Common myeloid progenitor, CD34-positive (primary cell): ENCODE results near the gene ALDH5A1.
"Not testable (repeated sequence)": the region's sequence is repeated elsewhere in the genome, so short reads cannot be mapped to it uniquely, and the experiment has no call there.

Experiments
- CTCF ChIA-PET: fragments of 350-600 bp; sonication (Branson Sonifier 250); formaldehyde crosslinking; loops from one replicate; lab custom pipeline; 2021; ENCODE audit warnings: antibody characterized with exemption; lab: Charles Lee
- POLR2A ChIA-PET: fragments of 350-600 bp; sonication (Branson Sonifier 250); formaldehyde crosslinking; loops from one replicate; lab custom pipeline; 2021; ENCODE audit warnings: antibody characterized with exemption; lab: Charles Lee
- DNase-seq, 3 donors: peaks; one replicate each; pipeline versions ENCODE4 v3.0.0 to v3.0.0-alpha.2; 2013
- H3K27ac ChIP-seq, 2 experiments: 1 replicate in 1 of 2; 2 replicates in 1 of 2; pipeline ENCODE4 v1.7.0; 2013; ENCODE audit warnings: inconsistent platforms in 2 of 2, low read length in 2 of 2, mild to moderate bottlenecking in 2 of 2, low read depth in 1 of 2, moderate library complexity in 1 of 2; ENCODE audit not compliant: severe bottlenecking in 2 of 2, insufficient read depth in 1 of 2, poor library complexity in 1 of 2
- H3K27me3 ChIP-seq, 5 experiments: replicated peaks in 2 of 5; 1 replicate in 3 of 5; 2 replicates in 2 of 5; pipeline versions ENCODE4 v1.6.1 to v1.7.0; 2013; ENCODE audit warnings: low read length in 4 of 5, mild to moderate bottlenecking in 2 of 5, moderate library complexity in 2 of 5, inconsistent platforms in 1 of 5; ENCODE audit not compliant: insufficient read depth in 5 of 5, control insufficient read depth in 4 of 5
- H3K36me3 ChIP-seq, 4 experiments: 1 replicate in 2 of 4; 2 replicates in 2 of 4; pipeline versions ENCODE4 v1.6.1 to v1.7.0; 2013; ENCODE audit warnings: low read length in 3 of 4, control low read depth in 1 of 4, mild to moderate bottlenecking in 1 of 4; ENCODE audit not compliant: control insufficient read depth in 4 of 4, insufficient read depth in 4 of 4
- H3K4me1 ChIP-seq, 4 experiments: 1 replicate in 3 of 4; 2 replicates in 1 of 4; pipeline versions ENCODE4 v1.6.1 to v1.7.1; 2013; ENCODE audit warnings: low read length in 3 of 4, mild to moderate bottlenecking in 3 of 4, control low read depth in 1 of 4, inconsistent platforms in 1 of 4, moderate library complexity in 1 of 4; ENCODE audit not compliant: control insufficient read depth in 4 of 4, insufficient read depth in 4 of 4; ENCODE audit errors: control extremely low read depth in 1 of 4
- H3K4me3 ChIP-seq, 7 experiments: 1 replicate in 4 of 7; 2 replicates in 3 of 7; pipeline versions ENCODE4 v1.5.1 to v1.7.0; 2013; ENCODE audit warnings: mild to moderate bottlenecking in 7 of 7, low read length in 6 of 7, moderate library complexity in 6 of 7, inconsistent platforms in 2 of 7, low read depth in 2 of 7, control low read depth in 1 of 7; ENCODE audit not compliant: insufficient read depth in 4 of 7, control insufficient read depth in 1 of 7; ENCODE audit errors: extremely low read depth in 1 of 7
- H3K9me3 ChIP-seq, 5 experiments: 1 replicate in 4 of 5; 2 replicates in 1 of 5; pipeline versions ENCODE4 v1.6.1 to v1.7.1; 2013; ENCODE audit warnings: low read length in 4 of 5, mild to moderate bottlenecking in 2 of 5, inconsistent platforms in 1 of 5, low read depth in 1 of 5, moderate library complexity in 1 of 5; ENCODE audit not compliant: control insufficient read depth in 4 of 5, insufficient read depth in 2 of 5; ENCODE audit errors: control extremely low read depth in 1 of 5
- WGBS: methylation state at CpG from one replicate; pipeline ENCODE4 v1.1.5; 2013; ENCODE audit not compliant: insufficient coverage; 5-methylcytosine and 5-hydroxymethylcytosine counted together

ALDH5A1 gene

DNA sequence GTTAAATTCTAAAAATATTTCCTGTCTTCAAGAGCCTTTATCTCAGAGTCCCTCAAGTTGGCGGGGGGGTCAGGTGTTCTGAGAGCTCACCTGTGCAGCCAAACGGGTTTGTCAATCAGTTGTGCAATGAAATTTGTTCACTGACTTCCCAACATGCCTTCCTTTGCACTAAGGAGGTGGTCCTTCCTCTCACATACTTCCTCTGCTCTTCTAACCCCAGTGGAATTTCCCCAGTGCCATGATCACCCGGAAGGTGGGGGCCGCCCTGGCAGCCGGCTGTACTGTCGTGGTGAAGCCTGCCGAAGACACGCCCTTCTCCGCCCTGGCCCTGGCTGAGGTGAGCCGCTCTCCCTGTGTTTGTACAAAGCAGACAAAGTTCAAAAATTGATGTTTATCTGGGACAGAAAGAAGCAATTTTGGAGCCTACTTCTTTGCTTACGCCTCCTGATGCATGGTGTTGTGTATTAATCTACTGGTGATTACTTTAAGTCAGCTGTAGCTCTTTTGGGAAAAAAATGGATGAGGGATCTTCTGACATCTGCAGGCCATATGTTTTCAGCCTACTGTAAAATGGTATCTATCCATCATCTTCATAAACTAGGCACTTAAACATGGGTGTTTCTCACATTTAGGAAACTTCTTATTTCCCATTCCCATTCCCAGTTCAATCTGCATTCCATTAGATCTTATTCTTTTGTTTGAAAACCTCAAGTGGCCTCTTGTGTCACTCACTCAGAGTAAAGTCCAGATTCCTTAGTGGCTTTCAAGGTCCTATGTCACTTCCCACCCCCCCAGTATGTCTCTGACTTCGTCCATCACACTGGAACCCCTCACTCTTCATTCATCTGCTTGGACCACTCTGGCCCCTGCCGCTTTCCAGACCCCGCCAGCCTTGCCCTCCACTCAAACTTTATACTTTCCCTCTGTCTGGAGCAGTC lies 10.1 kb downstream of the ALDH5A1 start:
- Histone ChIP-seq H3K4me1 (no peaks in the 10 kb centered on the region), H3K9me3 (peaks cover 0 to 9% (median 0%) of the 10 kb centered on the region in 5 experiments), H3K27ac (no peak overlapping the region), H3K36me3 (peaks cover 9 to 50% (median 21%) of the 10 kb centered on the region in 4 experiments), H3K4me3 (no peak overlapping the region), H3K27me3 (no peaks in the 10 kb centered on the region)
- DNase-seq, result no peak
- WGBS, result 94% methylated on average over 12 of the region's 14 CpGs
- POLR2A ChIA-PET, result no interaction called here
- CTCF ChIA-PET, result no interaction called here

DNA sequence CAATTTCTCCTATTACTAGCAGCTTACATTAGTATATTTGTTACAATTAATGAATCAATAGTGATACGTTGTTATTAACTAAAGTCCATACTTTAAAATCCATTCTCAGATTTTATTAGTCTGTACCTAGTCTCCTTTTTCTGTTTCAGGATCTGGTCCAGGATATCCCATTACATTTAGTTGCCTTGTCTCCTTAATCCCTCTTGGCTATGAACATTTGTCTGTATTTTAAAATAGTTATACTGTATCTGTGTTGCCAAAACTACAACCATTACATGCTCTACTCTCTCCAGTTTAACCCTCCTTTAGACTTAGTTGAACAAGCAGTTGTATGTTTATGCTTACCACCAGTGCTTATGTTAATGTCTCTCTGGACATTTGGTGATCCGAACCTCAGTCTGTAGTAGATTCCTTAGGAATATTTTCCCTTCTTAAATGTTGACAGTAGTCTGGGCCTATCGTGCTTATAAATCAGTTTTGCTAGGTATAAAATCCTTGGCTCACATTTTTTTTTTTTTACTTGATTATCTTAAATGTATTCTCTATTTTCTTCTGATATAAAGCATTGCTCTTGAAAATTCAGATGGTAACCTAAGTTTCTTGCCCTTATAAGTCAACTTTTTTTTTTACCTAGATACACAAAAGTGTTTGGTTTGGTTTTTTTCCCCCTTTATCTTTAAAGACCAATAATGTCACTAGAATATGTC lies 12.2 kb downstream of the ALDH5A1 start:
- no peak overlapping the region for H3K4me3 ChIP-seq
- DNase-seq, result no peak
- peaks cover 0 to 9% (median 0%) of the 10 kb centered on the region in 5 experiments for H3K9me3 ChIP-seq
- no CpG with 5 or more reads among the region's 3 CpGs for WGBS
- ChIA-PET POLR2A (no interaction called here), CTCF (interaction anchor here (1.4 kb wide), 1 partner anchor 10 kb away, joined by 3 read pairs; no protein-coding TSS in a partner anchor)
- no peaks in the 10 kb centered on the region for H3K4me1 ChIP-seq
- peaks cover 8 to 53% (median 21%) of the 10 kb centered on the region in 4 experiments for H3K36me3 ChIP-seq
- no peak overlapping the region for H3K27ac ChIP-seq
- no peaks in the 10 kb centered on the region for H3K27me3 ChIP-seq

DNA sequence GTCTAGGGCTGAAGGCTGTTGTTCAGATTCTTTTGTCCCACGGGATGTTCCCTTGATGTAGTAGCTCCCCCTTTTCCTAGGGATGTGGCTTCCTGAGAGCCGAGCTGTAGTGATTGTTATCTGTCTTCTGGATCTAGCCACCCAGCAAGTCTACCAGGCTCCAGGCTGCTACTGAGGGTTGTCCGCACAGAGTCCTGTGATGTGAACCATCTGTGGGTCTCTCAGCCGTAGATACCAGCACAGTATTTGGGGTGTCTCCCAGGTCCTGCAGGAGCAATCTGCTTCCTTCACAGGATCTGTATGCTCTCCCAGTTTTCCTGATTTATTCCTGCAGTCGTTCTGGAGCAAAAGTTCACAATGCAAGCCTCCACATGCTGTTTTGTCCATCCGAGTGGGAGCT lies 17.2 kb downstream of the ALDH5A1 start:
- CTCF ChIA-PET, result interaction anchor here (0.8 to 1.1 kb wide), 2 partner anchors 11 to 17 kb away, joined by 3 read pairs; partner anchors contain the start of gene ALDH5A1
- DNase-seq, H3K4me3 ChIP-seq, POLR2A ChIA-PET, H3K9me3 ChIP-seq, H3K27me3 ChIP-seq, H3K4me1 ChIP-seq, H3K27ac ChIP-seq: not testable (repeated sequence)
- 93% methylated on average over 4 of the region's 6 CpGs for WGBS
- peaks cover 9 to 43% (median 26%) of the 10 kb centered on the region in 4 experiments for H3K36me3 ChIP-seq

DNA sequence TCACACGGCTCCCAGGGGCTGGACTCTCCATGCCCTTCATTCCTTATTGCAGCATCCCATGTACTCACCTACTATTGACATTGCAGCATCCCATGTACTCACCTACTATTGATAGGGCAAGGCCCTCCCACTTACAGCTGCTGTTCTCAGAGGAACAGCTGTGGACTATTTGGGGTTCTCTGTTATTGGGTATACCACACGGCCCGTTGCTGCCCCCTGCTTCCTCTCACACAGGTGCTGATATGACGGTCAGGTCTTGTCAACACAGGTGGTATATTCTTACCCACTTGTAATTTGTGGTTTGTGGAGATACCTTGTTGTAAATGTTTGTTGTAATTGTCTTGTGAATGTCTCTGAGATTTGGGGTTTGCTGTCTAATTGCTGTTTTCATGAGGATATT lies 18.8 kb downstream of the ALDH5A1 start:
- Histone ChIP-seq H3K27ac (no peak overlapping the region), H3K4me1 (no peaks in the 10 kb centered on the region), H3K36me3 (peaks cover 8 to 44% (median 24%) of the 10 kb centered on the region in 4 experiments), H3K9me3 (no peaks in the 10 kb centered on the region), H3K27me3 (no peaks in the 10 kb centered on the region), H3K4me3 (no peak overlapping the region)
- ChIA-PET CTCF (interaction anchor here (1.3 to 1.6 kb wide), 2 partner anchors 12 to 19 kb away, joined by 5 read pairs; partner anchors contain the start of gene ALDH5A1), POLR2A (no interaction called here)
- WGBS, result 60% methylated on average over 1 of the region's 4 CpGs
- no peak for DNase-seq

DNA sequence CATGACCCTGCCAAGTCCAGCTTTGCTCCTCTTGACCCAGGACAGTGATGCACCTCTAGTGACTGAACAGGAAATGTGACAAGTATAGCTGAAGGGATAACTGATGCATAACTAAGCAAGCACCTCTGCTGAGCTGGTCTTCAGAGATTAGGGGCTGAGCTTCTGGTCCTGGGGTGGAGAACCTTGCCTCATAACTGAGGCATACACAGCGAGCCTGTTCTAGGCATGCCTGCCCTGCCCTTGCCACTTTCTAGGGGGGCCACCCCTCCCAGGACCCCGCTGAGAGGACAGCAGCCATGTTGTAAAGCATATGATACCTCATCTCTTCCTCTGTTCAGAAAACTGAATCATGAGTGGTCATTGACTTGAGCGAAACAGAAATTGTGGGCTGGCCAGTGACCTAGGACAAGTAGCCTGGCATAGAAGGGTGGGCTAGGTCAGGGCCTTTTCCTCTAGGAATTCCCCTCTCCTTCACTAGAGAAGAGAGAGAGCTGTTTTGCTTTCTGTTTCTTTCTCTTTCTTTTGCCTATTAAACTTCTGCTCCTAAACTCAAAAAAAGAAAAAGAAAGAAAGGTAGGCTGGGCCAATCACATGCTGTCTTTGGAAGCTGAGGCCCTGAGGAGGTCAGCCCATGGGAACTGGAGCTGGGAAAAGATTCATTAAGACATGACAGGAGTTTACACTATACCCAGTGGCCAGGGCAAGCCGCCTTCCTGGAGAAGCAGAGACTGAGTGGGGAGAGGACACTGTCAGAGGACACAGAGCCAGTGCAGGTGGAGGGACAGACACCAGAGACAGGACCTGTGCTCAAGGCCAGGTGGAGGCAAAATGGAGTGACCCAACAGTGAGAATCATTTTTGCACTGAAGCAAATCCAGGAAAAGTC lies 23.1 kb downstream of the ALDH5A1 start:
- Histone ChIP-seq H3K27me3 (no peaks in the 10 kb centered on the region), H3K27ac (no peak overlapping the region), H3K36me3 (peaks cover 8 to 35% (median 22%) of the 10 kb centered on the region in 4 experiments), H3K9me3 (no peaks in the 10 kb centered on the region), H3K4me1 (peaks cover 0 to 7% (median 4%) of the 10 kb centered on the region in 4 experiments), H3K4me3 (no peak overlapping the region)
- DNase-seq, result no peak
- ChIA-PET POLR2A (no interaction called here), CTCF (interaction anchor here (2.2 kb wide), 1 partner anchor 23 kb away, joined by 6 read pairs; the partner anchor contains the start of gene ALDH5A1)
- WGBS, result 100% methylated on average over 3 of the region's 4 CpGs

DNA sequence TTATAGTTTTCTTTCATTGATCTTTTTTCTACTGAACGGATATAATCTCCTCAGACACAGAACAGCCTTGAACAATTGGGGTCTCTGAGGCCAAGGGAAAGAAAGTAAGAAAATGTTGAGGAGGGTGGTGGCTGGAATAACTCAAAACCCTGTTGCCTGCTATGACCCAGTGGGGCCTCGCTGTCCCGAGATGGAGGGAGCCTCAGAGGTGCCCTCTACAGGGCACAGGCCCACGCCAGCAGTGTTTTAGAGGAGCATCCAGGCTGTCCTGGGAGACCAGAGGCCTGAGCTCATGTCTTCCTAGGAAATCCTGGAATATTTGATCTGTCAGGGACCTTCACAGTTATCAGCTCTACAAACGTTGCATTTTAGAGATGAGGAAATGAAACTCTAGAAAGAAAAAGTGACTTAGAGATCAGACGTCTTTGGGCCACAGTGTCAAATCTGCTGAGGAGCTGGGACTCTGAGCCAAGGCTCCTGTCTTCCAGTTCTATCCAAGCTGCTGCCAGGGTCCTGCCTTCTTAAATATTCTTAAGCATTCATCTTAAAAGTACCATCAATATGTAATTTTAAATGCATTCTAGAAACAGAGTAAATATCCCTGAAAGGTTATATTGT lies 26.3 kb downstream of the ALDH5A1 start:
- peak; percentile 20 to 34 (median 29) for DNase-seq
- Histone ChIP-seq H3K36me3 (peaks cover 0 to 21% (median 8%) of the 10 kb centered on the region in 4 experiments), H3K27ac (no peak overlapping the region), H3K4me1 (peaks cover 0 to 7% (median 4%) of the 10 kb centered on the region in 4 experiments), H3K9me3 (no peaks in the 10 kb centered on the region), H3K4me3 (no peak overlapping the region), H3K27me3 (no peaks in the 10 kb centered on the region)
- 61% methylated on average over 5 of the region's 6 CpGs for WGBS
- ChIA-PET CTCF (interaction anchor here (0.6 to 1.4 kb wide), 9 partner anchors 10 to 237 kb away, joined by 3 to 6 read pairs (median 4); partner anchors contain the start of gene ALDH5A1), POLR2A (no interaction called here)
